Mammary epithelial cell (primary cell): ENCODE data around the gene EPO.

ENCODE experiments used
- CTCF ChIP-seq, 2 donors: IDR thresholded peaks in 1 of 2; conservative IDR thresholded peaks in 1 of 2; 2 replicates each; pipeline ENCODE4 v1.5.1; 2011 to 2012; ENCODE audit warnings: inconsistent platforms in 2 of 2, low read length in 2 of 2, mild to moderate bottlenecking in 2 of 2, control low read depth in 1 of 2, low read depth in 1 of 2; ENCODE audit not compliant: insufficient read depth in 1 of 2; ENCODE audit errors: extremely low read depth in 1 of 2
- EZH2 ChIP-seq: IDR thresholded peaks from 2 replicates; pipeline ENCODE4 v1.6.1; 2012; ENCODE audit warnings: low read length, inconsistent platforms, borderline replicate concordance

GRCh38 chr7:100722480-100723212, 2.4 kb downstream of the EPO start:
- TF ChIP-seq CTCF (conservative IDR thresholded peaks at IDR 0.05 in 1 of 2, IDR thresholded peaks at IDR 0.05 in 1 of 2; ENCODE audit: extremely low read depth in 1 of 2, insufficient read depth in 1 of 2, low read depth in 1 of 2, low read length in 2 of 2) (no peak), EZH2 (no peak)
